ENCODE measurements around the gene GPX4.

Gene GPX4

GRCh38 chr19:1103708-1104310, at the start of gene GPX4:
TSS of gene GPX4 (plus strand) at chr19:1103994. CDS start at chr19:1104044, 50 bp downstream.
- in situ Hi-C loops (cut with HindIII; ENCODE audit: low pct_unique_long_range_greater_than_20kb, low sequenced_read_pairs), result no loop called here
- TF ChIP-seq JUND (IDR thresholded peaks at IDR 0.05; ENCODE audit: low read depth), result no peak
- peak; percentile 97 to 99 for DNase-seq (ENCODE audit: low read depth in 1 of 2, low spot score in 1 of 2)

GRCh38 chr19:1054102-1055027, 49.4 kb upstream of the GPX4 start:
- TF ChIP-seq JUND (IDR thresholded peaks at IDR 0.05; ENCODE audit: low read depth), result no peak
- in situ Hi-C loops (cut with HindIII; ENCODE audit: low pct_unique_long_range_greater_than_20kb, low sequenced_read_pairs), result no loop called here
- no peak for DNase-seq (ENCODE audit: low read depth in 1 of 2, low spot score in 1 of 2)

- in situ Hi-C loops (cut with HindIII; ENCODE audit: low pct_unique_long_range_greater_than_20kb, low sequenced_read_pairs), result no loop called here
- TF ChIP-seq JUND (IDR thresholded peaks at IDR 0.05; ENCODE audit: low read depth), result no peak
- no peak for DNase-seq (ENCODE audit: low read depth in 1 of 2, low spot score in 1 of 2)
These were observed 48.8 kb upstream of the GPX4 start for GRCh38 chr19:1055028-1055425.

- in situ Hi-C loops (cut with HindIII; ENCODE audit: low pct_unique_long_range_greater_than_20kb, low sequenced_read_pairs), result no loop called here
- no peak for TF ChIP-seq JUND (IDR thresholded peaks at IDR 0.05; ENCODE audit: low read depth)
- DNase-seq (ENCODE audit: low read depth in 1 of 2, low spot score in 1 of 2), result no peak
These were observed 47.7 kb upstream of the GPX4 start for GRCh38 chr19:1055886-1056620.

- in situ Hi-C loops (cut with HindIII; ENCODE audit: low pct_unique_long_range_greater_than_20kb, low sequenced_read_pairs), result no loop called here
- DNase-seq (ENCODE audit: low read depth in 1 of 2, low spot score in 1 of 2), result peak in 1 of 2 experiments; percentile 69
- TF ChIP-seq JUND (IDR thresholded peaks at IDR 0.05; ENCODE audit: low read depth), result no peak
These were observed 46.5 kb upstream of the GPX4 start for GRCh38 chr19:1057176-1057855.

- DNase-seq (ENCODE audit: low read depth in 1 of 2, low spot score in 1 of 2), result no peak
- in situ Hi-C loops (cut with HindIII; ENCODE audit: low pct_unique_long_range_greater_than_20kb, low sequenced_read_pairs), result no loop called here
- TF ChIP-seq JUND (IDR thresholded peaks at IDR 0.05; ENCODE audit: low read depth), result no peak
These were observed 45.7 kb upstream of the GPX4 start for GRCh38 chr19:1058112-1058511.

GRCh38 chr19:1060689-1061088, 43.1 kb upstream of the GPX4 start:
- no peak for DNase-seq (ENCODE audit: low read depth in 1 of 2, low spot score in 1 of 2)
- TF ChIP-seq JUND (IDR thresholded peaks at IDR 0.05; ENCODE audit: low read depth), result no peak
- in situ Hi-C loops (cut with HindIII; ENCODE audit: low pct_unique_long_range_greater_than_20kb, low sequenced_read_pairs), result no loop called here

GRCh38 chr19:1061987-1062386, 41.8 kb upstream of the GPX4 start:
- no peak for DNase-seq (ENCODE audit: low read depth in 1 of 2, low spot score in 1 of 2)
- in situ Hi-C loops (cut with HindIII; ENCODE audit: low pct_unique_long_range_greater_than_20kb, low sequenced_read_pairs), result no loop called here
- TF ChIP-seq JUND (IDR thresholded peaks at IDR 0.05; ENCODE audit: low read depth), result no peak

GRCh38 chr19:1062387-1063029, 41.3 kb upstream of the GPX4 start:
- no peak for DNase-seq (ENCODE audit: low read depth in 1 of 2, low spot score in 1 of 2)
- in situ Hi-C loops (cut with HindIII; ENCODE audit: low pct_unique_long_range_greater_than_20kb, low sequenced_read_pairs), result no loop called here

GRCh38 chr19:1063030-1063908, 40.5 kb upstream of the GPX4 start:
- in situ Hi-C loops (cut with HindIII; ENCODE audit: low pct_unique_long_range_greater_than_20kb, low sequenced_read_pairs), result no loop called here
- no peak for TF ChIP-seq JUND (IDR thresholded peaks at IDR 0.05; ENCODE audit: low read depth)
- DNase-seq (ENCODE audit: low read depth in 1 of 2, low spot score in 1 of 2), result peak in 1 of 2 experiments; percentile 79

More at GRCh38 chr19:1062387-1063029, 41.3 kb upstream of the GPX4 start:
- TF ChIP-seq JUND (IDR thresholded peaks at IDR 0.05; ENCODE audit: low read depth), result no peak
